NCI-H1694 (cell line): ENCODE results near the gene AHI1.
A peak's percentile ranks its signal among the peaks of the same experiment; 100 is the strongest.

Experiments
- DNase-seq: peaks from one replicate; lab custom pipeline; 2025; lab: John Stamatoyannopoulos, UW

AHI1 gene

DNA sequence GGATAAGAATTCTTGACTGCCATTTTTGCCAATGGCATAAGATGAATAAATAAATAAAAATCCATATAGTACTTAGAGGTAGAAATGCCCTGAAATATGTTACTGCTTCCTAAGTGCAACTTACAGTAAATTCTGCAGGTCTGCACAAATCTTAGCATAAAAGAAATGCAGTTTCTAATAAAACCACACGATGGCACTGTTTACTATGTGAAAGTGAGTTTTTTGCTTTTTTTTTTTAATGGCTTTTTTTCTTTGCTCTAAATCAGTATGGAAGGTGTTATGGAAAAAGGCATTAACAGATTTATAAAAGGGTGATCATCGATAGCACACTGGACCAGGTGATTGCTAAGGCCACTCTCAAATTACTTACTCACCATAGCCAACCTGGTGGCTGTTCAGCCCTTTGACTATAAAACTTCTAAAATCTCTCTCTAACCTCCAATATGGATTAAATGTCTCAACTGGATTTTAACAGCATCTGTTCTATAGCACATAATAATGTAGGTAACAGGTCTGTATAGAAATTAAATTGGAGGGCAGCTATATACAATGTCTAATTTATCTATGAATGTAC is 45.8 kb downstream of the AHI1 start:
- peak; percentile 9 for DNase-seq

DNA sequence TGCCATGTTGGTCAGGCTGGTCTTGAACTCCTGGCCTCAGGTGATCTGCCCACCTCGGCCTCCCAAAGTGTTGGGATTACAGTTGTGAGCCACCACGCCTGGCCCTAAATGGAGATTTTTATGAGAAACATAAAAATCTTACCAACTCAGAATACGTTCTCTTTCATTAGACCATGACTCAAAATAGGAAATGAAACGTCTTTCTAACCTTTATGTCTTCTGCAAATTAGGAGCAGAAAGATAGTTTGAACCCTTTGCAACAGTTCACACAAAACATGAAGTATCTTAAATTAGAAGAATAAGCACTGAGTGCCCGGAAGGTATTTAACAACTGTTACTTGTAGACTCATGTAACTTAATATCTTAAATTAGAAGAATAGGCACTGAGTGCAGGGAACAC is 48.3 kb downstream of the AHI1 start:
- no peak for DNase-seq

DNA sequence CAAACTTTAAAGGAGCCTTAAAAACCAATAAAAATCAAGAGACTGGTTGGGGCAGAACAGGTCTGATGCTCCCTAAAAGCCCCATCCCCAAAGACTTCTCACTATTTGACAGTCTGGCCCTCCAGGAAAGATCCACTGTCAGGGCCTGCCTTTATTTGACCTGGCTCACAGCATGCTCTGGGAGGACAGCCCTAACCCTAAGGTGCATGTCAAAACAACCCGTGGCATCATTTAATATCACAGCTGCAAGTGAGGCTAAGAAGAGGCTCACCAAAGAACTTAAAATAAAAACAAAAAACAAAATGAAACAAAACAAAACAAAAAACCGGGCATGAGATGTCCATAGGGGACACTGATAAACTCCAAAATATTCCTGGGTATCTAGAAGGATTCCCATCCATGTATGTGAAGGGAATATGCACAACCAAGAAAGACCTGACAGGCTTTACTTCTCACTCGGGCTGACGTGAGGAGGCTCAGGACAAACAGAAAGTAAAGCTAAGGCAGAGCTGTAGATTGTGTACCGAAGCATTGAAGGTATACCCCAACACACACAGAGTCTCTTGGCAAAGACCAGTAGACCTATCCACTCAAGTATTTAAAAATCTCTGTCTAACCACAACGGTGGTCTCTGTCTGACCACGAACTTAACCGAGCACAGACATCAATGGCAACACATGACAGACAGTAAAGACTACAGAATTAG is 57.3 kb downstream of the AHI1 start:
- no peak for DNase-seq

DNA sequence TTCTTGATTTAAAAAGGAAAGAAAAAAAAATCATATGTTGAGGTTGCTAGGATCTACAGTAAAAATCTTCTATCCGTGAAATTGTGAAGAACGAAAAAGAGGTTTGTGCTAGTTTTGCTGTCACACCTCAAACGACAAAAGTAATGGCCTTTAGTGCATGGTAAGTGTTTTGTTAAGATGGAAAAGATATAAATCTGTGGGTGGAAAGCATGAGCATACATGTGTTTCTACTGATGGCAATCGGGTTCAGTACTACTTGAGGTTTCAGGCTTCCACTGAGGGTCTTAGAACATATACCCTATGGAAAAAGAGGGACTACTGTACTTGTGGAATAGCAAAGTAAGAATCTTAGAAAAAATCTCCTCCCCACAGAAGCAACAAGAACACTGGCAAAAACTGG is 58.0 kb downstream of the AHI1 start:
- DNase-seq, result no peak

DNA sequence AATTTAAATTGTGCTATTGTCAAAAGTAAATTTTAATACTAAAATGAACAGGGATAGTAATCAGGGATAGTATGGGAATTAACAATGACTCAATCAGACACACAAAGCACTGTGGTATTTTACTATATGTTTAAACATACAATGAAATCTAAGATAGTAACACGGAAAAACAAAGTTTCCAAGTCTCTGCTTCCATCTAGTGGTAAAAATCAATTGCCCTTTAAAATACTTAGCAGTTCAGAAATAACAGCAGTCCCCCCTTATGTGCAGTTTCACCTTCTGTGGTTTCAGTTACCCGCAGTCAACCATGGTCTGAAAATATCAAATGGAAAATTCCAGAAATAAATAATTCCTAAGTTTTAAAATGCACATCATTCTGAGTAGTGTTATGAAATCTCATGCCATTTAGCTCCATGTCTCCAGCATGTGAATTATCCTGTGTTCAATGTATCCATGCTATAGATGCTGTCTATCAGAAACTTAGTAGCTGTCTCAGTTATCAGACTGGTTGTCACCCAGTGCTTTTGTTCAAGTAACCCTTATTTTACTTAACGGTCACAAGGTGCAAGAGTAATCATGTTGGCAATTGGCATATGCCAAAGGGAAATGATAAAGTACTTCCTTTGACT is 58.5 kb downstream of the AHI1 start:
- DNase-seq, result peak; percentile 21

DNA sequence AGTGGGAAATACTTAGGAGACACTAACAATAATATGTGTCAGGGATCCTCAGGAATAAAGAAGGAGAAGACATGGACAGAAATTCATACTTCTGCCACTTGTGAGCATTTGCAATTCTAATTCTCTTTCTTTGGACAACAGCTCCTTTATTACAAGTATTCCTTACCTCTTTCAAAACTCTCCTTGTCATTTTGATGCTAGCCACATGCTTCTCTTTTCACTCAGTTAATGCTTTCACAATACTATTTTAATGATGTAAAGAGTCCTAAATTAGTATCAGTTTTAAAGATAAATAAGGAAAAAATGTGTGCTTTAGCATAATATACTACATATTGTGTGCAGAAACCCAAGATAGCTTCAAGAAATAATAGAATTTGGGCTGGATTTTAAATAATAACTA is 62.5 kb downstream of the AHI1 start:
- no peak for DNase-seq

DNA sequence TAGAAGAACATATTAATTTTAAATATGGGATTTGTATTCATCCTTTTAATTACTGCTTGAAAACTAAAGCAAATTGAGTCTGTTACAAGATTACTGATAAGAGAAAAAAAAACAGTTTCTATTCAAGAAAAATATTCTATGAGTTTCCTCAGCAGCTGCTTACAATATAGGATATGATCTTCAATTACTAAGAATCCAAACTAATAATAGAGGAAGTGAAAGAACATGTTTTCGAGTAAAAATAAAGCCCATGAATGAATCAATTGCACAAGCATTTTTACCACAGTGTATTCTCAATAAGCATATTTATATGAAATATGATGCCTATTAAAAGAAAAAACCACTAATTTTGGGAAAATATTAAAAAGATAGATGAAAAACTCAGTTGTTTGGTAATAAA is 63.4 kb downstream of the AHI1 start:
- DNase-seq, result no peak

DNA sequence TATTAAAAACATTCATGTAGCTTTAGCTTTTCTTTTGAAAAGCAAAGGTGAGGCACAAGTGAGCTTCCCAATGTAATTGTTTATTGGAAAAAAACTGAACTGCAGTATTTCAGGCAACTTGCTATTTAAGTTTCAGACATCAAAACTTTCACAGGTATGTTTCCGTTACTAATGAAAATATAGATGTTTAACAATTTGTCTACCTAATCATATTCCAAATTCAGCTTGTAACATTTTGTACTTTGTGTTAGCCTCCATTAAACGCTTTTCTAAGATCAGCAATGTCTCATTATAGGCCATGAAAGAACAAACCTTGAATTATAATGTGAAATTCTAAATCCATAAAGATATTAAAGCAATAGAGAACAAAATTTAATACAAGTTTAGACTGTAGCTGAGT is 69.5 kb downstream of the AHI1 start:
- DNase-seq, result no peak

DNA sequence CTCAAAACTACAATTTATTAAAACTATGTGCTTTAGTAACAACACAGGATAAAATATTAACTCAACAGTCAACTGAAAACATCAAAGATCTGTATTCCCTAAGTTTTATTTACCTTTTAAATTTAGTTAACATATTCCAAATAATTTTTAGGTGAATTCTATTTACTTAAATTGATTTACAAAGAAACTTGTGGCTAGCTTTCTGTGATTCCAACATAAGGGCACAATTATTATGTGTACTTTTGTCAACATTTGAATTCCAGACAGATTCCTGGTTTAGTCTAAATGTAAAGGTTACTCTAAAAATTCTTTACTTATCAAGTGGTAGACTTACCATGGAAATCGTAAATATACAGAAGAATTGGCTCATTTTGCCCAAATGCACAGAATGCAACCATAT is 70.7 kb downstream of the AHI1 start:
- DNase-seq, result no peak

DNA sequence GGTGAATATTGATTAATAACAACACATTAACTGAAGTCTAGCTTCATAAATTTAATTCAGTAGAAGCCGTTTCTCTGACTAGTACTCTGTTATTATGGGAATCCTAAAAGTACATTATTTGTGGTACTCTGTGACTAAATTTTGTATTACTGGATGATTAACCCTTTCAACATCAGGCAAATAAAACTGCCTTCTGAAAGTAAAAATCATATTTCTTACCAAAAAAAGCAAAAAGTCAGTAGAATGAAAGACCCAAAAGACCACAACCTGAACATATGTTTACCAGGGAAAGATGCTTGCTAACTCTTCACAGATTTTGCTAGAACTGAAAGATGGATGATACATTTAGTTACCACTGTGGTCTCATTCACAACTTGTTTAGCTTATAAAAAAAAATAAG is 73.2 kb downstream of the AHI1 start:
- DNase-seq, result no peak

DNA sequence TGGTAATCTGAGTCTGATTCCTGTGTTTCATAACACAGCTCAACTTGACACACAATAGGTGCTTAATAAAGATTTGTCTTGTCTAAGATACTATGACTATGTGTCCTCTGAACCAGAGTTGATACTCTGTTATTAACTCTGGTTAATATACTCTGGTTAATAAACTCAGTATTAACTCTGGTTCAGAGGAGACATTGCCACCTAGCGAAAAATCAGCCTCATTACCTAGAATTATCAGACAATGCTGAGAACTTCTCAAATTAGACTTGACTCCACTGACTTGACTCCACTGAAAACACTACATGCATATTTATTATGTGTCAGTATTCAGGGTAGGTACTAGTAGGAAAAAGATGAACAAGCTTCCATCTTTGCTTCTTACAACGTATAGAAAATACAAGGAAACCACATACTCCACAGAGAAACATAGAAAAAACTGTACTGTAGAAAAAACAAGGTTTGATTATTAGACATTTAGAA is 73.9 kb downstream of the AHI1 start:
- peak; percentile 23 for DNase-seq

DNA sequence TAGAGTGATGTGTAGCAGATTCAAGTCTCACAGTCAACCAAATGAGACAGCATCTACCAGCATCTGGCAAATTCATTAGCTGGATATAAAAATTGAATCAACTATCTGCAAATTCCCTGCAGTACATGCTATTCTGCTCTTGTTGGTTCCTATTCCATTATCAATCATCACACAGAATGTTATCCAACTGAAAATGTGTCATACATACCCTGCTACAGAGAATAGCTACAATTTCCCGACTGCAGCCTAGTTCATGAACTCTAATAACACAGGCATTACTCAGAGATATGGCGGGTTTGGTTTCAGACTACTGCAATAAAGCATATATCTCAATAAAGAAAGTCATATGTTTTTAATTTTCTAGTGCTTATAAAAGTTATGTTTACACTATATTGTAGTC is 78.4 kb downstream of the AHI1 start:
- DNase-seq, result no peak

DNA sequence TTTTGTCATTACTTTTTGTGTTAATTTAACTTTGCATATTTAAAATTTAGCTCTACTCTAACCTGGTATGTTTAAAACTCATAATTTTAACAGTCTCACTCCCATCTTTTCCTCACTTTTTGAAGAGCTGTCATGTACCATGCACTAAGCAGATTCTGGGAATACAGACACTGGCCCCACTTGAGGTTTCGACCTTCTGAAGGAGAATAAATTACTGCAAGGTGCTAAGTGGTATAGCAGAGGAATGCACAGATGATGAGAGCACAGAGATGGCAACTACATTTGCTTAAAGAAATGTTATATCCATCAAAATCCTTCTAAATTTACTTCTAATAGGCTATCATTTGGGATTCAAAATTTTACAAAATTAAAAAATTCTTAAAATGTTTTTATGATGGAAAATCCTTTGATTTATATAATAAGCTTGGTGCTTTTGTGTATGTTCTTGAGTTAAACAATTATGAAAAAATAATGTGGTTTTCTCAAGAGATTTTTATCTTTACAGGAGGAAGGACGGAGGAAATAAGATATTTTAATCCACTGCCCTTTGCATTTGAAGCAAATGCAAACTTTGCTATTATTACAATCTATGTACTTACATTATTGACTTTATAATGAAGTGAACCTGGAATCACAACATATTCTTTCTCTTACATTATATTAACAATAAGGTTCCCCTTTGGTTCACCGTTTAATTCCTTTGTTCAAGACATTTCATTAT is 79.3 kb downstream of the AHI1 start:
- DNase-seq, result no peak

DNA sequence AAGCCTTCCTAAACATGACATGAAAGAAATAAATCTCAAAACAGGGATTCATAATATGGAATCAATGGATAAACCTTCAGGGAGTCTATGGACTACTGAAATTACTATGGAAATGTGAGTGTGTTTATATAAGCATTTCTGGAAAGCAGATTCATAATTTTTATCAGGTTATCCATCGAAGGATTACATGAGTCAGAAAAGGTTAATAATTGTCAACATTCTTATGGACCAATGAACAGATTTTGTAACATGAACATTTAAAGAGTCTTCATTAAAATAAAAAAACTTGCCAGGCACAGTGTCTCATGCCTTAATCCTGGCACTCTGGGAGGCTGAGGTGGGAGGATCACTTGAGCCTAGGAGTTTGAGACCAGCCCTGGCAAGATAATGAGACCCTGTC is 84.8 kb downstream of the AHI1 start:
- no peak for DNase-seq

DNA sequence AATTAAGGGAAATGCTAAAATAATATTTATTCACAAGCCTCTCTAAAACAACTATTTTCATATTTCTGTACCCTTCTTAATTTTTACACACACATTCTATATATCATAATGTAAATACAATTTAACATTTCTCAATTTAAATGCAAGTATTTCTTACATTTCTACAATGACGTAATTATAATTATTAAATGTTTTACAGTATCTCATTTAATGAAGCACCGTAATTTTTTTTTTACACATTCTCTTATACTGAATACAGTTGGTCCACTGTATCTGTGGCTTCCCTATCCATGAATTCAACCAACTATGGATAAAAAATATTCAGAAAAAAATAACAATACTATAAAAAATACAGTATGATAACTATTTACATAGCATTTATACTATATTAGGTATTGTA is 85.7 kb downstream of the AHI1 start:
- no peak for DNase-seq

DNA sequence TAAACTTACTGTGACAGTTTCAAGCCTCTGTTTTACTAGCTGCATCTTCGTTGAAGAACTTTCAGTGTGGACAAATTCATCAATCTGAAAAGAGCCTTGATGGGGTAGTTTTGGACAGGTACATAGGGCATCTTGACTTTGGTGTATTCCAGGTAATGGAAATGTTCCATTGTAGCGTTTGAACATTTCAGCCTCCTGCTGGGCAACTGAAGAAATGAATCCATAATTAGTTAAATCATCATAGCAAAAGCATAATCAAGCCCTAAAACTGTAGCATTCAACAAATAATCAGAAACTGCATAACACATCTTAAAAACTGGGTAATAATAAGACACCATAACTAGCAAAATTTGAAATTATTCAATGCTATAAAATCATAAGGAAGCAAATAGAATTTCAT is 86.2 kb downstream of the AHI1 start:
- DNase-seq, result peak; percentile 0

DNA sequence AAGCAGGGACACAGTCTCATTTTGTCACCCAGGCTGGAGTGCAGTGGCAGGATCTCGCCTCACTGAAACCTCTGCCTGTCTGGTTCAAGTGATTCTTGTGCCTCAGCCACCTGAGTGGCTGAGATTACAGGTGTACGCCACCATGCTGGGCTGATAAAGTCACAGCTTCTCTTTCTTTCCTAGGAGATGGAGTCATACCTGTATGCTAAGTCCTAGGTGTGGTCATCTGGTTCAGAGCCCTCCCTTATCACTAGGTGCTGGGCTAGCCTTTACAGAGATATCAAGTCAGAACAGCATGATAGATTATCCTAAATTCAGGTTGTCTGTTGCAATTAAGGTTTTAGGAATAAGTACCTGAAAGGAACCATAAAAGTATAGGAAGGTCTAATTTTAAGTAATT is 86.7 kb downstream of the AHI1 start:
- DNase-seq, result no peak

DNA sequence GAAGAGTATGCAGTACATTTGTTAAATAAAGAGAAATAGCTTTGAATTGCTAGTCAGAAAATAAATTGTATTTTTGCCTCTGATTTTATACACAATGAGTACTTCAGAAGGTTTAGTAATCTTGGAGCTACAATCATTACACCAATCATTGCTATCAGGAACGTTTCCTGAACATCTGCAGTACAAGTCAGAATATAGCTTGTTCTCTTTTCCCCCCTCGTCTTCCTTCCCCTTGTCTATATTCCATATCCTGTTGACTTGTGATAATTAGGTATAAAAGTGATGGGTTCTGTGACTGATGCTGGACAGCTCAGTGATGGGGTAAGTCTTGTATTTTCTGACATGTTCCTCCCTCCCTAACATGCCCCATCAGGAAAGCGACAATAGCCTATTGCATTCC is 94.0 kb downstream of the AHI1 start:
- no peak for DNase-seq

DNA sequence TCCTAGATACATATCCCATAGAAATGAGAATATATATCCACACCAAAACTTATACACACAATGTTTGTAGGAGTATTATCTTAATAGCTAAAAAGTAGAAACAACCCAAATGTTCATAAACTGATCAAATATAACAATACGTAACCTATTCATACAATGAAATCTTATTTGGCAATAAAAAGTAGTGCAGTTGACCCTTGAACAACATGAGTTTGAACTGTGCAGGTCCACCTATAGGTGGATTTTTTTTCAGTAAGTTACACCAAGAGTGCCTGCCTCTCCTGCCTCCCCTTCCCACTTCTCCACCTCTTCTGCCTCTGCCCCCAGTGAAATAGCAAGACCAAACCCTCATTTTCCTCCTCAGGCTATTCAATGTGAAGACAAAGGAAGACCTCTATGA is 95.2 kb downstream of the AHI1 start:
- DNase-seq, result no peak

DNA sequence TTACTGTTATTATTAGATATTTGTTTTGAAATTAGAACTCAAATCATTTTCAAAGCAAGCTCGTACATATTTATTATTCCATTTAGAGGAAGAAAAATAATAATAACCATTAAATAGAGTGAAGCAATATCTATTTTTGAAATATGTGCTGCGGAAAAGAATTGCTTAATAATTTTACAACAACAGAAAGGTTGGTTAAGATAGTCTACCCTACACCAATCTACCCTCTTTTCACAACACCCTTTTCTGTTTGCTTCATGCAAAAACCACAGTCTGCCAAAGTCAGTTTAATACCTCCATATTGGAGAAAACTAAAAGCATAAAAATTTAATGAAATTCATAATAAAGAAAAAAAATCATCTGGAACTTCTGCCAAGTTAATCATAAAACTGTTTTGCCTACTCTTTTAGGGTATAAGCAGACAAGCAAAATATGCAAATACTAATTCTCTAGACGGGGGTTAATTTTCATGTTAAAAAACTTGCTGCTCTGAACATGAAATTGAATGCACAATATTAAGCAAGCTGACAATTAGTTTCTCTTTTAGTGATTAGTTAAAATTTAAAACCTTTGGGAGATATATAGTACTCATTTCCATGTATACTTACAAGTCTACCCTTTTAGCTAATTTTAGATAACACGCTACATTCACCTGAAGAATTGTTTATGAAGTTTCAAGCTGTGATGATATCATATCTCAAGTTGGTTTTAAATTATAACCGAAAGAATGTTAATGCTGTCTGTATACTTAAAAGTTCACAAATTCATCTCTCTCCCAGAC is 100.2 kb downstream of the AHI1 start:
- no peak for DNase-seq

DNA sequence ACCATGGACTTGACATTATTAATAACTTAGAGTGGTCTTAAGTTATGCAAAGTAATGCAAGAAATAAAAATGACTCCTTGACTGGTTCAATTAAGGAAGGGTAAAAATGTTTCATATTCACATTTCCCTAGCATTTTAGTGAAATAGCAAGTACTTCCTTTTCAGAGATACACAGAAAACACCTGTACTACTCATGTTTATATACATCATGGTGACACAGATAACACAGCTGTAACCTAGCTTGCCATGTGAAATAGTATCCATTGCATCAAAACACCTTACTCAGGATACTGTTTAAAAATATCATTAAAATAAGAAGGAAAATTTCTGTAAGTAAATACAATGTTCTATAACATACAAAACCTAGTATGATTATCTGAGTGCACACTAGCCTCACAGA is 102.4 kb downstream of the AHI1 start:
- no peak for DNase-seq

DNA sequence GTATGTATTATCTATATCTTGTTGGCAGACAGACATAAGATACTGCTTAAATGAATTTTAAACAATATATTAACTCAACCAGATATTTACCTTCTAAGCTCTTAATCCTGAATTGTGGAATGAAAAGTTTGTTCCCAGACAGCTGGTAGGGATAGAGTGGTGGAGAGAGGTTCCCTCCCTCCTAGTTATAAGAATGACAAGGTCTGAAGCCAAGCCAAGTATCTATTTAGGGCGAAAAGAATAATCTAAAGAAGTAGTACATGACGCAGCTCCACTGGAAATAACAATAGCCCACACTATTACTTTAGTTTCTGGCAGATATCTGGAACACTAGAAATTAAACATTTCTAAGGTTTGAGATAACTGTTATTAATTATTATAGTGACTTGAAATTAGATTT is 104.3 kb downstream of the AHI1 start:
- DNase-seq, result no peak
